ENCODE results near the gene CDH22.

The CDH22 gene

DNA sequence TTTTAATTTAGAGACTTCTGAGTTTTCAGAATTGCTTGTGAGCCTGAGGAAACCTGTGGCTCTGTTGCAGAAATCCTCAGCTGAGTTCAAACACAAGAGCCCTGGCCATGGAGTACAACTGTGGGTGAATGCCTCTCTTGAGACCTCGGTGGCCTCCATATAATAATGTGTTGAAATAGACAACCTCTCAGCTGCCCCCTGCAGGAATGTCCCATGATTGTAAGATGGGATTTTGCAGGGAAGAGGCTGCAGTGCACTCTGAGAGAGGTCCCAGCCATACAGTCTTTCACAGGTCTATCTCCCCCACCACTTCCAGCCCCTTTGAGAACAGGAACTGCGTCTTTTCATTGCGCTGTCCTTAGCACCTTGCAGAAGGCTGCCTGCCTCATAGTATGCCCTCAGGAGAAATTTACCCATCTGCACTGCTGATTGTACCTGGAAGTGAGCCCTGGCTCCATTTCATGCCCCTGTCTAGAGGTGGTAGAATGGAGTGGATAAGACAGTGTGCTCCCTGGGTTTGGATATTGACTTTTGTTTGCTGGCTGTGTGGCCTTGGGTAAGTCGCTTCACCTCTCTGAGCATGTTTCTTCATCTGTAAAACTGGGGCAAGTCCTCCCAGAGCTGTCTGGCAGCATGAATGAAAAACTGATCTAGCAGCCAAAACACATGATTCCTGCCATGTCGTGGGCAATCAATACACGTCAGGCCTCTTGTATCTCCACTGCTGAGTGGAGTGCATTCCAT is 16.8 kb upstream of the CDH22 start:
- no peak overlapping the region for H3K4me3 ChIP-seq (ENCODE audit: low read depth, low read length)
- DNase-seq (ENCODE audit: low read depth): no peak

DNA sequence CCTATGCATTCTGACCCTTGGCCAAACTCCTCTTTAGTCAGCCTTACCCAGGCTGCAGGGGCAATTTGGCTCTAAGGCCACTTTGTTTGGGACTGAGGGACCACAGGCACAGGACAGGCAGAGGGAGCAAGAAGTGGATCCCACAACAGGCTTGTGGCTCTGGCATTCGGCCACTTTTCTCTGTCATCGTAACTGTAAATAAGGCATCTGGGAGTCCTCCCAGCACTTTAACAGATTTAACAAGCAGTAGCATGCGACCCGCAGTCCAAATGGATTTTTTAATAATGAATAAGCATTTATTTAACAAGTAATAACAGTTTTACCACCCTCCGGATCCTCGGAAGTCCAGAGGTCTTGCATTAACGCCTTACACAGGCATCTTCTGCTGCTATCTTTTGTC is 16.1 kb upstream of the CDH22 start:
- H3K4me3 ChIP-seq (ENCODE audit: low read depth, low read length): no peak overlapping the region
- DNase-seq (ENCODE audit: low read depth): no peak

DNA sequence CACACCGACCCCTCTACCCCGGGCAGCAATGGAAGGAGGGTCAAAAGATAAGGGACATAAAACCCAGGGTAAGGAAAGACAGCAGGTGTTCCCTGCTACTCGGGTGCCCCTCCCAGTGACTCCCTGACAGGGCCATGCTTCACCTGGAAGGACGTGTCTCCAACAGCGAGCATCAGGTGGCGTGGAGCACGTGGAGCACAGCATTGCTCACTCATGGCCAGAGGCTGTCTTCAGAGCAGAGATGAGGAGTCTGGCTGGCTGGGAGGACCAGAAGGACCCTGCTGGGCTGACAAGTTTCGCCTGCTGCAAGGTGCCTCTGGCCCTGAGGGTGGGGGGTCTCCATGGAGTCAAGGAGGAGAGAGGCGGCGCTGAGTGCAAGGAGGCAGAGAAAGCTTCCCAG is 15.3 kb upstream of the CDH22 start:
- no peak overlapping the region for H3K4me3 ChIP-seq (ENCODE audit: low read depth, low read length)
- DNase-seq (ENCODE audit: low read depth): no peak

DNA sequence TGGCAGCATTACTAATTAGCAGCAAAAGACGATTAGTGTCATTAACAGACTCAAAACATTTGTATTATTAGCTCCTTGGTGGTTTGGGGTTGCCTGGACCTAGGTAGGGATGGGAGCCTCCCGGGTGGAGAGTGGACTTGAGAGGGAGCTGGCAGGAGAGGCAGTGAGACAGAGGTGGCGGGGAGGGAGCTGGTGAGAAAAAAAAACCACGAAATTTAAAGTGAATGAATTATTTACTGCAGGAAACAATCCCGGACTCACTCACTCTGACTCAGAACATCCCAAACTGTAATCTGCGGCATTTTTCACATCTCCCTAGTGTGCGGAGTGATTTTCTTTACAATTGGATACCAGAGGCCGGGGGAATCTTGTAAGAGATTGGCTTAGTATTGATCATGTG is 14.3 kb upstream of the CDH22 start:
- DNase-seq (ENCODE audit: low read depth): no peak
- no peak overlapping the region for H3K4me3 ChIP-seq (ENCODE audit: low read depth, low read length)

GRCh38 chr20:46317685-46318177 is 9.4 kb upstream of the CDH22 start:
- no peak for DNase-seq (ENCODE audit: low read depth)
- H3K4me3 ChIP-seq (ENCODE audit: low read depth, low read length): no peak overlapping the region

- no peak for DNase-seq (ENCODE audit: low read depth)
- no peak overlapping the region for H3K4me3 ChIP-seq (ENCODE audit: low read depth, low read length)
Measured at GRCh38 chr20:46316984-46317684, 8.8 kb upstream of the CDH22 start.

DNA sequence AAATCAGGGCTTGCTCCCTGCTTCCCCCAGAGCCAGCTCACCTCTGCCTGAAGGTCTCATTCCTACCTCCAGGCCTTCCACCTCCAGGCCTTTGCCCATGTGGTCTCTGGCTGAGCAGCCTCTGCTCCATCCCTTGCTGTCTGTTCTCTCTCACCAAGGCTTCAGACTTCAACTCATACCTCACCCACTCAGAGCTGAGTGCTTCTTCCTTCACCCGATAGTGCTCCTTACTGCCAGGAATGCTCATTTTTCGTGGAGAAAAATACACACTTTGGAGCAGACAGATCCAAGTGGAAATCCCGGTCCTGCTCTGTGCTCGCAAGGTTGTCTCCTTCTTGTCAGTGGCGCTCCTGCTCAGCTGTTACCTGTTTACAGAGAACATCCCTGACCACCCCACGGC is 7.0 kb upstream of the CDH22 start:
- no peak for DNase-seq (ENCODE audit: low read depth)
- H3K4me3 ChIP-seq (ENCODE audit: low read depth, low read length): no peak overlapping the region

GRCh38 chr20:46312945-46313861 is 4.9 kb upstream of the CDH22 start:
- no peak for DNase-seq (ENCODE audit: low read depth)
- no peak overlapping the region for H3K4me3 ChIP-seq (ENCODE audit: low read depth, low read length)

DNA sequence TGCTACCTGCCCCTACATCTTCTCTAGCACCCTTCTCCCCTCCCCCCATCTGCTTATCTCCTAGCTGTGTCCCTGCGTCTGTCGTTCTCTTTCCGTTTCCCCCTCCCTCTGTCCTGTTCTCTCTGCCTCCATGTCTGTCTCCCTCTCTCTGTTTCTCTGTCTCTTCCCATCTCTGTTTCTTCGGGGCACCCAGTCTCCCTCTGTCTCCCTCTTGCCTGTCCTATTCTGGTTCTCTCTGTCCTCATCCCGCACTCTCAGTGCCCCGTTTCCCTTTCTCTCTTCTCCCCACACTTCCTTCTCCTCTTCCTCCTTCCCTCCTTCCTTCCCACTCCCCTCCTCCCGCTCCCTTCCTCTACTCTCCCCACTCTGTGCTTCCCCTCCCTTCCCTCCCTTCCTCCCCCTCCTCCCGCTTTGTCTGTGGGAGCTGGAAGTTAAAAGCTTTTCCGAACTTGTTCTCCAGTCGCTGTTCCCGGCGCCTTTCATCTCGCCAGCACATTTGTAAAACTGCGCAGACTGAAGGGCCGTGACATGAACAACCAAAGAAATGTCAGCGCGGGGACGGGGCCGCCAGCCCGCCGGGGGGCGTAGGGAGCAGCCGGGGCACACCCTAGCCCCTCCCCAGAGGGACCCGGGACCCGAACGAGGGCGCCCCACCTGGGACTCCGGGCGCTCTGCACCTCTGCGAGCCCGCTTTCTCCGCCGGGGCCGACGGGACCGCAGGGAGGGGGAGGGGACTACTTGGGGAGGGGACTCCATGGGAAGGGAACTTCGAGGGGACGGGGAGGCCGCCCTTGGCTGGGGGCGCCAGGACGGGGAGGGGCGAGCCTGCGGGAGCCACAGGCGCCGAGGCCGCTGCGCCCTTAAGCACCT is 4.0 kb upstream of the CDH22 start:
- no peak for DNase-seq (ENCODE audit: low read depth)
- H3K4me3 ChIP-seq (ENCODE audit: low read depth, low read length): no peak overlapping the region

- no peak for DNase-seq (ENCODE audit: low read depth)
- no peak overlapping the region for H3K4me3 ChIP-seq (ENCODE audit: low read depth, low read length)
Measured at GRCh38 chr20:46311719-46312074, 3.4 kb upstream of the CDH22 start.

DNA sequence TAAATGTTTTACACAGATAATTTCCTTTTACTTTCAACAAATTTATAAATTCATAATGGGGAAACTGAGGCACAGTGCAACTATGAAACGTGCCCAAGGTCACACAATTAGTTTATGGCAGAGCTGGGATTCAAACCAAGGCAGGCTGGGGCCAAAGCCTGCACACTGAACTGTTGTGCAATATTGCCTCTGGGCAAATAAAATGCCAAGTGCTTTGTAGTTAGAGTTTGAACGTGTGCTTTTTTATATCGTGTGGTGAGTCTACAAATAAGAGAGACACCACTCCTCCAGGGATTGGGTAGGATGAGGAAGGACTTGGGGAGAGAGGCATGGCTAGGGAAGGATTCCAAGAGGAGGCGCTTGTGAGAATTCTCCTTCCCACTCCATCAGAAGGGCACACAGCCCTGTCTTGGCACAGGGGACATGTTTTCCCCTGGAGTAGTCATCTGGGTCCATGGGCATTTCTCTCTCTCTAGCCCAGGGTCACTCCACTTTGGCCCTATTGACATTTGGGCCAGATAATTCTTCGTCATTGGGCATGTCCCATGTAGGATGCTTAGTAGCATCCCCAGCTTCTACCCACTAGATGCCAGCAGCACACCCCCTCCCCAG is 2.8 kb upstream of the CDH22 start:
- H3K4me3 ChIP-seq (ENCODE audit: low read depth, low read length): no peak overlapping the region
- DNase-seq (ENCODE audit: low read depth): no peak

DNA sequence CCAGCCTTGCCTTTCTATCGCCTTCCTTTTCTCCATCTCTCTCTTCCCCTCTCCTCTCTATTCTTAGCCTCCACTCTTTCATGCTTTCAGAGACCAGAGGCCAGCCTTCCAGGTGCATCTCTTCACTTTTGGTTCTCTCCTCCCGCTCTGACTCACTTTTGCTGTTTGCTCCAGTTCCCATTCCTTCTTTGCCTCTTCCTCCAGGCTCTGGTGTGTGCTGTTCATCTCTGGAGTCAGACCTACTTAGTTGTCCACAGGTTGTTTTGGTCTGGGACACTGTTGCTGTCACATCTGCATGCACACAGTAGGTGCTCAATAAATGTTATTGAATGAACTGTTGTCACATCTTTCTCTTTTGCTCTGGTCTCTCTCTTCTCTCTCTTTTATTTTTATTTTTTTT is 1.6 kb upstream of the CDH22 start:
- no peak for DNase-seq (ENCODE audit: low read depth)
- no peak overlapping the region for H3K4me3 ChIP-seq (ENCODE audit: low read depth, low read length)

DNA sequence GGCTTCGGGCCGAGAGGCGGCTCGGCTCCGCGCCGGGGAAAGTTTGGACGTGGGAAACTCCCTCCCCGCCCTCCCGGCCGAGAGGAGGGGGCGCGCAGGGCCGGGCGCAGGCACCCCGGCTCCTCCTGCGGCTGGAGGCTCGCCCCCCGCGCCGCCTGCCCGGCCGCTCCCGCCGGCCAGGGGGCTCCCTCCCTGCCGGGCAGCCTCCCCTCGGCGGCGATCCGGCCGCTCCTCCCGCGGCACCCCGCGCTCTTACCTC is 370 bp downstream of the CDH22 start:
- DNase-seq (ENCODE audit: low read depth): no peak
- peak overlapping the region; percentile 33 for H3K4me3 ChIP-seq (ENCODE audit: low read depth, low read length)

DNA sequence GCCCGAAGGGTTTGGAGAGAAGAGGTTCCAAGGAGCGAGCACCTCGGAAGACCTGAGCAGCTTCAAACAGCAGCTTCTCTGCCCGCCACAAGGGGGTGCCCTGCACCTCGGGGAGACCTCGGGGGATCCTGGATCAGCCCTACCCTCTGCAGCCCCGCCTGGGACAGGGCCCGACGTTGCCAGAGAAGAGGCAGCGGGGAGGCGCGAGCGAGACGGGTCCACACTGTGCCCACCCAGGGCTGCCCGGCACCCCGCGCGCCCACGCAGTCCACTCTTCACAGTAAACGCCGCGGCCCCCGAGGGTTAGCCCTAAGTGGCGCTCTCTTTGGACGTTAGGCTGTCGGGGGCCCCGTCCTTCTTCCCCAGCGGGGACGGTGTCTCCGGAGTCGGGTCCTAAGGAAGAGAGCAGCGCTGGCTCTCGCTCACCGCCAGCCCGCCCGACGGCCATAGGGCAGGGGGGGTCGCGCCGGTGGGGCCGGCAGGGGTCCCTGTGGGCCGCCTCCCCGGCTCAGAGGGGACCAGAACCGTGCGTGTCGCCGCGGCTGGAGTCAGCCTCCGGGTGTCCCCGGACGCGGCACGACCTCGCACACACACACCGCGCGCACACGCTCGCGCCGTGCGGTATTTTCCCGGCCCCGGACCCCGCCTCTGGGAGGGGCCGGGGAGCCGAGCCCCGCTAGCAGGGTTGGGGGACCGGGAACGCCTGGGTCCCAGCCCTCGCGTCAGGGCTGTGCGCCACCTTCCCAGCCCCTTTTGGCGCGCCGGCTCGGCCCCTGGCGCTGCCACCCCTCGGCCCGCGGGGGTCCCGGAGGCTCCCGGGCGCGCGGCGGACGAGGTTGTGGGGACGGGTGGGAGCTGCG is 929 bp downstream of the CDH22 start:
- DNase-seq (ENCODE audit: low read depth): no peak
- H3K4me3 ChIP-seq (ENCODE audit: low read depth, low read length): peak overlapping the region; percentile 15

DNA sequence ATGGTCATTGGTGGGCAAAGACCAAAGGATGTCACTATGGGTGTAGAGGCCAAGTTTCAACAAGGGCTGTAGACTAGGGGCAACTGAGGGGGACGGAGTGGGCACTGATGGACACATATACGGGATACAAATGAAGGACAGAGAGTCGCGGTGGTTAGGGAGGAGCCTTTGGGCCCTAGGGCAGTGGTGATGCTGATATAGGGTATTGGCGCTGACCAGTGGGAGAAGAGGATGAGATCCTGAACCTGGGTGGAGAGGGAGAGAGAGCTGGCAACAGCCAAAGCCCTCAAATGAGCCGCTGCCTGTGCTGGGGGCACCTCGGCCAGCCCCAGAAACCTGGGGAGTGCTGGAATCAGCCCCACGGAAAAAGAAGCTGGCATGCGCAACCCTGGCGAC is 1.6 kb downstream of the CDH22 start:
- no peak overlapping the region for H3K4me3 ChIP-seq (ENCODE audit: low read depth, low read length)
- no peak for DNase-seq (ENCODE audit: low read depth)

DNA sequence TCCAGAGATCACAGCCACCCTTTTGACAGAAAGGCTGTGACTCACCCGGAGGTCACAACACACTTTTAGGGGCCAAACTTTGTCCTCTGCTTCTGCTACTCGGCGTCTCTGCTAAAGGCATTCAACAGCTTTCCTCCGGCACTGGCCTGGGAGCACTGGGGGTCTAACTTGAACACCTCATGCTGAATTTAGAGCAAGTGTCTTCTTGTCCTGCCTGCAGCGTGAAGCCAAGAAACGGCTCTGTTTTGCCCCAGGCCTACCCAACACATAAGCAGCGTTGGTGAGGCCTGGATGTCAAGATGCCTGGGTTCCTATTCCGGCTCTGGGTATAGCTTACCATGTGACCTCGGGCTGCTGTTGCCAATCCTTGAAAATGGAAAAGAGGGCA is 2.3 kb downstream of the CDH22 start:
- no peak for DNase-seq (ENCODE audit: low read depth)
- H3K4me3 ChIP-seq (ENCODE audit: low read depth, low read length): no peak overlapping the region

- no peak overlapping the region for H3K4me3 ChIP-seq (ENCODE audit: low read depth, low read length)
- DNase-seq (ENCODE audit: low read depth): no peak
Measured at GRCh38 chr20:46305331-46305972, 2.8 kb downstream of the CDH22 start.

DNA sequence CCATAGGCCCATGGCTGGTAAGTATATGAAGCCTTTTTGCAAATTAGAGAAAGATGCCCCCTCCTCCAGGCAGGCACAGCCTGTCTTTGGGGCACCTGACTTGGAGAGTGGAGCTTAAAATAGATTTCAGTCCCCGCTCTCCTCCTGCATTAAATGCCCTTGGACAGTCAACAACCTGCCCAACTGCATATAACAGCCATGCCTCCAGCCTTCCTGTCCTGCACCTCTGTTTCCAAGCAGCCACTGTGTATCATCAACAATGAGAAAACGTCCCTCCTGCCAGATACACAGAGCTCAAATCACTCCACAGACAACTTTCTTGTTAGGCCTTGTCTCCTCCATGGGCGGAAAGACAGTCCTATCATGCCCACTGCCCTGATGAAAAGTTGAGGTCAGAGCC is 3.4 kb downstream of the CDH22 start:
- DNase-seq (ENCODE audit: low read depth): no peak

More for the DNA sequence above, 3.4 kb downstream of the CDH22 start:
- H3K4me3 ChIP-seq (ENCODE audit: low read depth, low read length): no peak overlapping the region

All from skeletal muscle cell (primary cell).